OCI-LY7 (cell line): Measurements from ENCODE around the gene RBM26. TPM values are rescaled to one million over a fixed set of nuclear protein-coding genes. Genes with fewer than 3 reads are reported as not detected.

Source experiments
- BruUV-seq: library from RNA; stranded (reverse); fragments of 400-500 nt; replicated peaks from 2 replicates; lab custom pipeline; 2021; lab: Mats Ljungman, UMichigan
- CTCF ChIA-PET: fragments of 300-600 bp; sonication (Branson Sonifier 250); formaldehyde crosslinking; loops from one replicate; lab custom pipeline; 2022; ENCODE audit warnings: antibody characterized with exemption; ENCODE audit not compliant: unreplicated experiment; lab: Charles Lee
- POLR2A ChIA-PET: fragments of 300-600 bp; sonication (Branson Sonifier 250); formaldehyde crosslinking; loops from one replicate; lab custom pipeline; 2022; ENCODE audit warnings: antibody characterized with exemption; lab: Charles Lee
- DNase-seq: peaks from one replicate; pipeline ENCODE4 v3.0.0-alpha.2; 2015; ENCODE audit warnings: low spot score
- H2AFZ ChIP-seq: fragments of 200-600 bp; sonication (generic), shearing (Covaris generic); 2 replicates; pipeline ENCODE4 v1.6.1; 2014; ENCODE audit warnings: mild to moderate bottlenecking, antibody characterized with exemption, low read length, moderate library complexity
- H3K27ac ChIP-seq: fragments of 200-600 bp; sonication (generic); 2 replicates; pipeline ENCODE4 v1.5.1; 2014; ENCODE audit warnings: mixed run types, low read depth, mild to moderate bottlenecking, moderate library complexity, low read length, inconsistent platforms; ENCODE audit not compliant: poor library complexity, severe bottlenecking
- H3K36me3 ChIP-seq: fragments of 200-600 bp; sonication (generic); 2 replicates; pipeline ENCODE4 v1.6.1; 2014; ENCODE audit warnings: mild to moderate bottlenecking, antibody characterized with exemption, low read length, moderate library complexity, mixed read lengths; ENCODE audit not compliant: insufficient read depth
- H3K4me1 ChIP-seq: fragments of 200-600 bp; sonication (generic); 2 replicates; pipeline ENCODE4 v1.5.1; 2014; ENCODE audit warnings: mild to moderate bottlenecking, low read length; ENCODE audit not compliant: insufficient read depth, poor library complexity, severe bottlenecking
- H3K4me2 ChIP-seq: fragments of 200-600 bp; sonication (generic); 2 replicates; pipeline ENCODE4 v1.6.1; 2014; ENCODE audit warnings: mild to moderate bottlenecking, low read length
- H3K4me3 ChIP-seq: fragments of 200-600 bp; sonication (generic); 2 replicates; pipeline ENCODE4 v1.5.1; 2014; ENCODE audit warnings: mild to moderate bottlenecking, low read depth, low read length; ENCODE audit not compliant: poor library complexity, severe bottlenecking
- H3K79me2 ChIP-seq: fragments of 200-600 bp; sonication (generic); 2 replicates; pipeline ENCODE4 v1.6.1; 2016; ENCODE audit warnings: low read depth, mild to moderate bottlenecking, low read length, moderate library complexity, mixed read lengths; ENCODE audit not compliant: insufficient read depth
- H3K9me2 ChIP-seq: fragments of 200-600 bp; sonication (generic); 2 replicates; pipeline ENCODE4 v1.6.1; 2016; ENCODE audit warnings: mild to moderate bottlenecking, low read length, mixed read lengths; ENCODE audit not compliant: insufficient read depth
- H3K9me3 ChIP-seq: fragments of 200-600 bp; sonication (generic); 2 replicates; pipeline ENCODE4 v1.6.1; 2014; ENCODE audit warnings: mild to moderate bottlenecking, mixed run types, low read length, mixed read lengths
- H4K20me1 ChIP-seq: fragments of 200-600 bp; sonication (generic); 2 replicates; pipeline ENCODE4 v1.6.1; 2014; ENCODE audit warnings: mild to moderate bottlenecking, antibody characterized with exemption, low read length, moderate library complexity, mixed read lengths; ENCODE audit not compliant: insufficient read depth
- CTCF ChIP-seq: fragments of 200-600 bp; sonication (generic); conservative IDR thresholded peaks from 2 replicates; pipeline ENCODE4 v1.5.1; 2014; ENCODE audit warnings: mild to moderate bottlenecking, antibody characterized with exemption, low read length, moderate library complexity, mixed read lengths
- EZH2phosphoT487 ChIP-seq: fragments of 200-600 bp; sonication (generic); IDR thresholded peaks from 2 replicates; pipeline ENCODE4 v1.6.1; 2018; ENCODE audit warnings: low read depth, borderline replicate concordance, mild to moderate bottlenecking, mixed run types, antibody characterized with exemption, low read length, moderate library complexity, mixed read lengths
- intact Hi-C: fragments of 100-400 bp; cut with micrococcal nuclease; formaldehyde crosslinking; loops from one replicate; pipeline ENCODE4 v1.10.0; 2022; ENCODE audit not compliant: unreplicated experiment
- total RNA-seq, 2 experiments: library from RNA; depleted of rRNA in 1 of 2; stranded (reverse); fragments of >200 nt in 1 of 2; shearing (Covaris generic) in 1 of 2; gene quantifications; 2 replicates each; pipeline ENCODE4 v1.2.3, GENCODE V29; 2014 to 2022

Gene RBM26
- total RNA-seq, 2 experiments from 2014 or later = 44.1 to 85.2 TPM

DNA sequence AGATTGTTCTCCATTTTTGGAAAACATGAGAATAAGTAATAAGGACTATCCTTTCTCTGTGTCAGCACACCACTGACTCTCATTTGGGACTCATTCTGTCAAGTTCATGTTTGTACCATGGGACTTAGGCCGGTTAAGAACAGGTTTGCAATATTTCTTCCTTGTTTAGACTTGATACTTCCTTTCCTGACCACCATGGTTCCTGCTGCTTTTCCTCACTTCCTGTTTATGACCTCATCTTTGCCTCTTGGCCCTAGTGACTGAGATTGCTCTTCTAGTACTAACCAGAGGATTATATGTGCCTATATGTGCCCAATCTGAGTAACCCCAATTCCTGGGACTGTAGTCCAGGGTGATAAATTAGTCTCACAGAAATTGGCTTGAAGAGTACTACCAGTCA, 42.4 kb upstream of the RBM26 start:
- H3K36me3 ChIP-seq = no peaks in the 10 kb centered on the region
- H3K79me2 ChIP-seq = no peaks in the 10 kb centered on the region
- intact Hi-C loops = no loop called here
- H3K4me2 ChIP-seq = no peak overlapping the region
- no peak overlapping the region for H2AFZ ChIP-seq
- H3K4me3 ChIP-seq = no peak overlapping the region
- CTCF ChIA-PET = no interaction called here
- H3K27ac ChIP-seq = no peak overlapping the region
- H3K9me3 ChIP-seq = no peaks in the 10 kb centered on the region
- TF ChIP-seq CTCF (no peak), EZH2phosphoT487 (no peak)
- H4K20me1 ChIP-seq = no peaks in the 10 kb centered on the region
- no peaks in the 10 kb centered on the region for H3K4me1 ChIP-seq
- POLR2A ChIA-PET = no interaction called here
- no peaks in the 10 kb centered on the region for H3K9me2 ChIP-seq
- no TSS peak for BruUV-seq
- DNase-seq = no peak

GRCh38 chr13:79447741-79448140, 41.7 kb upstream of the RBM26 start:
- no TSS peak for BruUV-seq
- intact Hi-C loops = no loop called here
- DNase-seq = no peak
- Histone ChIP-seq H3K4me1 (no peaks in the 10 kb centered on the region), H3K79me2 (no peaks in the 10 kb centered on the region), H4K20me1 (no peaks in the 10 kb centered on the region), H2AFZ (no peak overlapping the region), H3K9me2 (no peaks in the 10 kb centered on the region), H3K4me2 (no peak overlapping the region), H3K36me3 (no peaks in the 10 kb centered on the region), H3K4me3 (no peak overlapping the region), H3K9me3 (no peaks in the 10 kb centered on the region), H3K27ac (no peak overlapping the region)
- CTCF ChIA-PET = no interaction called here
- POLR2A ChIA-PET = no interaction called here
- no peak for TF ChIP-seq CTCF
- no peak for TF ChIP-seq EZH2phosphoT487

DNA sequence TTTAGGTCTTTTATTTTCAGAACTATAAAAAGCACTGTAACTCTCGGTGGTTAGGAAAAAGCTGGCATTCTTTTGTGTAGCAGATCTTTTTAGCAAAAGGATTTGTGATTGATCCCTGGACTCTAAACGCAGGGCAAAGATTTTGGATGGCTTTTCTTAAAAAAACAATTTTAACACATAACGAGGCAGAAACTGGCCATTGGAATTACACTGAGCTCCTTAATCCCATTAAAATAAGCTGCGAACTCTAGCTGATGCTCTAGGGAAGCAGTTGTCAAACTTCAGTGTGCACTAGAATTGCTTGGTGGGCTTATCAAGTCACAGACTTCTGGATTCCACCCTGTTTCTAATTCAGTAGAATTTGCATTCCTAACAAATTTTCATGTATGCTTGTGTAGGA, 41.1 kb upstream of the RBM26 start:
- BruUV-seq = no TSS peak
- no peaks in the 10 kb centered on the region for H3K79me2 ChIP-seq
- H3K9me3 ChIP-seq = no peaks in the 10 kb centered on the region
- TF ChIP-seq EZH2phosphoT487 = no peak
- TF ChIP-seq CTCF = no peak
- no peaks in the 10 kb centered on the region for H3K36me3 ChIP-seq
- ChIA-PET POLR2A (interaction anchor here (0.6 to 1.1 kb wide), 2 partner anchors 10 to 16 kb away, joined by 3 to 4 read pairs; no protein-coding TSS in a partner anchor), CTCF (no interaction called here)
- no peak overlapping the region for H3K4me2 ChIP-seq
- H3K4me1 ChIP-seq = no peaks in the 10 kb centered on the region
- no peak overlapping the region for H2AFZ ChIP-seq
- no peaks in the 10 kb centered on the region for H4K20me1 ChIP-seq
- no peak overlapping the region for H3K27ac ChIP-seq
- H3K4me3 ChIP-seq = no peak overlapping the region
- intact Hi-C loops = no loop called here
- no peak for DNase-seq
- H3K9me2 ChIP-seq = no peaks in the 10 kb centered on the region
